GM10266 (cell line): Measurements from ENCODE around the gene HIVEP1.

ENCODE experiments used
- DNase-seq: peaks from one replicate; pipeline ENCODE4 v3.0.0; 2012; ENCODE audit errors: extremely low spot score
- CTCF ChIP-seq: IDR thresholded peaks from 2 replicates; pipeline ENCODE4 v1.5.1; 2012; ENCODE audit warnings: mild to moderate bottlenecking, low read depth; ENCODE audit not compliant: control insufficient read depth, insufficient read depth; ENCODE audit errors: missing control alignments

Gene HIVEP1

GRCh38 chr6:12017263-12017662 is 5.2 kb downstream of the HIVEP1 start:
- no peak for DNase-seq

GRCh38 chr6:12017876-12018401 is 5.8 kb downstream of the HIVEP1 start:
- TF ChIP-seq CTCF = no peak
- no peak for DNase-seq

More at GRCh38 chr6:12017263-12017662, 5.2 kb downstream of the HIVEP1 start:
- TF ChIP-seq CTCF = no peak

DNA sequence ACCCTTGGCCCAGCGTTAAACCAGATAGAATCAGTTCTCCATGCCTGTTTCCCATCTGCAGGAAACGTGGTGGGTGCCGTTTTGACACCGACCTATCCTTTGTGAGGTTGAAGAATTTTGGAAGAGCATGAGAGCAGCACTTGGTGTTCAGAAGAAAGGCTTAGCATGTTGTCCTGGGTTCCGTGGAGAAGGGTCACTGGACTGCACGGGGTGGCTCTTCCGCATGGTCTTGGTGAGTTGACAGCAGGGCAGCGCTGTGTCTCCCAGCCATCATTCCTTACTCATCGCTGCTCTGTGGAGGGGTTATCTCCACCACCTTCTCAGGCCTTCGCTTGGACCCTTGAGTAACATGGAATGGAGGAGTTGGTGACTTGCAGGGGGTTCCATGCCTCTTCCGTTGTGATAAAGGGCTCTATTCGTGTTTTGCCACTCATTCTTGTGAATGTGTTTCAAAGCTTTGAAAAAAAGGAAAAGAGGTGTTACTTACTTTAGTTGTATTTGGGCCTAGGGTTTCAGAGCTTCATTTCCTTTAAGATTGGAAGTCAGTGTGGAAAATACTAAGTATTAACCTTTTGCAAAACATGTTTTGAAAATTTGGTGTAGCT is 8.2 kb downstream of the HIVEP1 start:
- TF ChIP-seq CTCF = no peak
- no peak for DNase-seq

GRCh38 chr6:12022481-12022880 is 10.4 kb downstream of the HIVEP1 start:
- no peak for TF ChIP-seq CTCF
- no peak for DNase-seq

- no peak for TF ChIP-seq CTCF
Observed at GRCh38 chr6:12022953-12023388, 10.9 kb downstream of the HIVEP1 start.

DNA sequence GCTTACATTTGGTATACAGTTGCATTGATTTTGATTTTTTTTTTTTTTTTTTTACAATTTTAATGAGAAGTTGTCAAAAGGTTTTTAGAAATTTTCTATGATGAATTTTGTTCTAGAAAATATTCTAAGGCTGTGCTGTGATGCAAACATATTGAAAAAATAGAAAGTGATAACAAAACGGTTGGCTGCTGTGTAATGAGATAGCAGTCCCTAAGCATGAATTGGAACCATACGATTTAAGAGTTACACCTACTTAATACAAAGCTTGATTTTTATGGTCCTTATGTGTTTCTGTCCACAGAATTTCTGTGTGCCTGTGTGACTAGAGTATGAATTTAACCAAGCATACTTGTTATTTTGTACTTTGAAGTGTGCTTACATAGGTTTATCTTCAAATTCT is 12.1 kb downstream of the HIVEP1 start:
- DNase-seq = no peak
- TF ChIP-seq CTCF = no peak

More at GRCh38 chr6:12022953-12023388, 10.9 kb downstream of the HIVEP1 start:
- no peak for DNase-seq

DNA sequence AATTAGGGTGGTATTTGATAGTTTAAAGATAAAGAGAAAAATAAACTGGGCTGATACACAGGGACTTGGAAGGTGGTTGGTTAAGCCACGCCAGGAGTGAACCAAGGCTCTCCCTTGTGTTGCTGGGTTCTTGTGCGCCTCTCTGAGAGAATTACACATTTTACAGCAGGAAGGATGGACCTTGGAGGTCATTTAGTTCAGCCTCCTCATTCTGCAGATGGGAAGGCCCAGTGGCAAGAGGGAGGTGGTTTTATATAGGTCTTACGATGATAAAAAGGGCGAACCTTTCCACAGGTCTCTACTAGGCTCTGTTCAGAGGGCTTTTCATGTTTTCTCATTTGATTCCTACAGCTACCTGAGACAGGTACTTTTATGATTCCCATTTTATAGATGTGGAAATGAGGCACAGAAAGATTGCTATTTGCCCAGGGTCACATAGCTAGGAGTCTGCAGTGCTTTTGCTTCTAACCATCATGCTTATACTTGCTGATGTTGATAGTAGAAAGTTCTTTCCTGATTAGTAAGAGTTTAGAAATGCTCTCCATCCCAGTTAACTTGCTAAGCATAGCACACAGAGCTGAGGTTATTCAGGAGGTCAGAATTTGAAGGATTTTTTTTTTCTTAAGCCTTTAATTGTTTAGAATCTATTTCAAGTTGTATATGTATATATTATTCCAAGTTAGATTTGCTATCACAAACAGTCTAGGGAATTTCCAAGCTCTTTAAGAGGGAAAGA is 12.8 kb downstream of the HIVEP1 start:
- no peak for DNase-seq
- TF ChIP-seq CTCF = no peak
